HepG2 (cell line): ENCODE data around the gene RNPS1. TPM values are rescaled to one million over a fixed set of nuclear protein-coding genes. Genes with fewer than 3 reads are reported as not detected.

ENCODE experiments used
- ARNTL ChIP-seq: sonication (generic); formaldehyde crosslinking; IDR thresholded peaks from 2 replicates; pipeline ENCODE4 v1.4.0; 2020; ENCODE audit warnings: mild to moderate bottlenecking, missing genetic modification reagents
- CCAR2 ChIP-seq: fragments of 200-400 bp; formaldehyde crosslinking; optimal IDR thresholded peaks from 2 replicates; pipeline ENCODE3; 2018; ENCODE audit warnings: low read depth, mild to moderate bottlenecking, low read length, moderate library complexity
- HNF1A ChIP-seq, 2 experiments: sonication (generic) in 1 of 2; formaldehyde crosslinking in 1 of 2; IDR thresholded peaks; 2 replicates each; pipeline versions ENCODE4 v1.4.0 to v1.6.1; 2016 to 2020; ENCODE audit warnings: borderline replicate concordance in 1 of 2, low read depth in 1 of 2, mild to moderate bottlenecking in 1 of 2, missing genetic modification reagents in 1 of 2
- MAFK ChIP-seq, 2 experiments: IDR thresholded peaks in 1 of 2; conservative IDR thresholded peaks in 1 of 2; 2 replicates each; pipeline ENCODE4 v1.6.1; 2011; ENCODE audit warnings: improper control_type of control experiment in 2 of 2, low read length in 2 of 2
- MEIS1 ChIP-seq: sonication (generic); formaldehyde crosslinking; IDR thresholded peaks from 2 replicates; pipeline ENCODE4 v1.9.0; 2021; ENCODE audit warnings: mild to moderate bottlenecking, missing genetic modification reagents, moderate library complexity, borderline replicate concordance
- PHF8 ChIP-seq: sonication (generic); formaldehyde crosslinking; IDR thresholded peaks from 2 replicates; pipeline ENCODE4 v1.5.0; 2020; ENCODE audit warnings: missing genetic modification reagents
- POLR2A ChIP-seq, 2 experiments: IDR thresholded peaks; 2 replicates each; pipeline ENCODE4 v1.6.1; 2011; ENCODE audit warnings: low read depth in 2 of 2, low read length in 2 of 2, mild to moderate bottlenecking in 1 of 2, moderate library complexity in 1 of 2; ENCODE audit not compliant: insufficient read depth in 1 of 2
- RBFOX2 ChIP-seq: fragments of 200-400 bp; formaldehyde crosslinking; IDR thresholded peaks from 2 replicates; pipeline ENCODE4 v1.6.1; 2017; ENCODE audit warnings: low read depth, mild to moderate bottlenecking, low read length
- TAF1 ChIP-seq: sonication (generic); formaldehyde crosslinking; IDR thresholded peaks from 2 replicates; pipeline ENCODE4 v1.4.0; 2020; ENCODE audit warnings: missing genetic modification reagents
- TOE1 ChIP-seq: sonication (generic); formaldehyde crosslinking; IDR thresholded peaks from 2 replicates; pipeline ENCODE4 v1.4.0; 2020; ENCODE audit warnings: mild to moderate bottlenecking, missing genetic modification reagents
- ZFYVE20 ChIP-seq: sonication (generic); formaldehyde crosslinking; IDR thresholded peaks from 2 replicates; pipeline ENCODE4 v1.8.0; 2023; ENCODE audit warnings: low read depth, mild to moderate bottlenecking, moderate library complexity, missing genetic modification reagents, borderline replicate concordance
- ZMAT3 ChIP-seq: sonication (generic); formaldehyde crosslinking; conservative IDR thresholded peaks from 2 replicates; pipeline ENCODE4 v1.7.0; 2021; ENCODE audit warnings: missing genetic modification reagents
- ZNF12 ChIP-seq: sonication (generic); formaldehyde crosslinking; IDR thresholded peaks from 2 replicates; pipeline ENCODE4 v1.5.0; 2020; ENCODE audit warnings: missing genetic modification reagents
- ZNF296 ChIP-seq: sonication (generic); formaldehyde crosslinking; conservative IDR thresholded peaks from 2 replicates; pipeline ENCODE4 v1.5.0; 2020; ENCODE audit warnings: mild to moderate bottlenecking, missing genetic modification reagents
- ZNF331 ChIP-seq: sonication (generic); formaldehyde crosslinking; IDR thresholded peaks from 2 replicates; pipeline ENCODE4 v1.4.0; 2020; ENCODE audit warnings: missing genetic modification reagents
- ZNF383 ChIP-seq: sonication (generic); formaldehyde crosslinking; IDR thresholded peaks from 2 replicates; pipeline ENCODE4 v1.4.0; 2020; ENCODE audit warnings: missing genetic modification reagents, mild to moderate bottlenecking, borderline replicate concordance
- ZNF451 ChIP-seq: sonication (generic); formaldehyde crosslinking; IDR thresholded peaks from 2 replicates; pipeline ENCODE4 v1.5.0; 2020; ENCODE audit warnings: mild to moderate bottlenecking, missing genetic modification reagents
- ZNF558 ChIP-seq: sonication (generic); formaldehyde crosslinking; IDR thresholded peaks from 2 replicates; pipeline ENCODE4 v1.9.0; 2022; ENCODE audit warnings: mild to moderate bottlenecking, missing genetic modification reagents, borderline replicate concordance
- ZSCAN30 ChIP-seq: sonication (generic); formaldehyde crosslinking; IDR thresholded peaks from 2 replicates; pipeline ENCODE4 v1.5.0; 2020; ENCODE audit warnings: mild to moderate bottlenecking, missing genetic modification reagents
- polyA plus RNA-seq, 8 experiments: library from polyadenylated mRNA; depleted of rRNA in 3 of 8; stranded (reverse) in 7 of 8; unstranded in 1 of 8; fragments of >200 nt; fragmentation: Illumina TruSeq in 4 of 8; extraction: Trizol in 4 of 8; gene quantifications; 2 replicates each; pipeline versions ENCODE4 v1.2.1 to v1.2.3, GENCODE V29; 2011 to 2016; ENCODE audit warnings: low read depth in 4 of 8, missing spikeins in 1 of 8, mixed read lengths in 1 of 8; ENCODE audit not compliant: insufficient read depth in 1 of 8
- total RNA-seq, 5 experiments: library from RNA; depleted of rRNA; stranded (reverse); fragments of >200 nt; fragmentation: Illumina TruSeq; extraction: Trizol; gene quantifications; 2 replicates each; pipeline ENCODE4 v1.2.3, GENCODE V29; 2016; ENCODE audit warnings: low read depth in 1 of 5
- TF ChIP-seq, protein P1 (sequence below): sonication (generic); formaldehyde crosslinking; IDR thresholded peaks from 2 replicates; pipeline ENCODE4 v1.5.0; 2020; ENCODE audit warnings: missing genetic modification reagents, mild to moderate bottlenecking, borderline replicate concordance

RNPS1 gene
- total and polyA plus RNA-seq, 2 of the 13 experiments (the other 11 are each of a cell fraction or from before 2014, with no cell fraction given) = 126 to 133 TPM

GRCh38 chr16:2223221-2223941 lies 44.5 kb downstream of the RNPS1 start, which contains the start of gene E4F1 (continued):
- TF ChIP-seq ZNF383 (CRISPR knock-in tag) (no peak), POLR2A (IDR thresholded peaks at IDR 0.05; ENCODE audit: insufficient read depth in 1 of 2, low read depth in 2 of 2, low read length in 2 of 2) (peak; percentile 88 to 89), ZSCAN30 (CRISPR knock-in tag) (no peak), RBFOX2 (peak; percentile 92), TOE1 (CRISPR knock-in tag) (no peak), ZNF12 (peak; percentile 73), HNF1A (IDR thresholded peaks at IDR 0.05; ENCODE audit: low read depth) (no peak), HNF1A (CRISPR knock-in tag; IDR thresholded peaks at IDR 0.05; ENCODE audit: borderline replicate concordance) (peak; percentile 55; the same call in 1 of the 2 replicates), ZNF296 (CRISPR knock-in tag) (no peak), ZFYVE20 (CRISPR knock-in tag) (no peak), MAFK (conservative IDR thresholded peaks at IDR 0.05 in 1 of 2, IDR thresholded peaks at IDR 0.05 in 1 of 2; ENCODE audit: low read length in 2 of 2) (no peak), PHF8 (peak; percentile 97), CCAR2 (no peak), ZNF331 (CRISPR knock-in tag) (peak; percentile 78), ZNF451 (CRISPR knock-in tag) (no peak), TAF1 (peak; percentile 91), ARNTL (CRISPR knock-in tag) (peak; percentile 75; the same call in 1 of the 2 replicates), MEIS1 (CRISPR knock-in tag) (peak; percentile 98), ZNF558 (CRISPR knock-in tag) (no peak), ZMAT3 (CRISPR knock-in tag) (no peak; the same call in 1 of the 2 replicates)
- TF ChIP-seq, protein P1, sequence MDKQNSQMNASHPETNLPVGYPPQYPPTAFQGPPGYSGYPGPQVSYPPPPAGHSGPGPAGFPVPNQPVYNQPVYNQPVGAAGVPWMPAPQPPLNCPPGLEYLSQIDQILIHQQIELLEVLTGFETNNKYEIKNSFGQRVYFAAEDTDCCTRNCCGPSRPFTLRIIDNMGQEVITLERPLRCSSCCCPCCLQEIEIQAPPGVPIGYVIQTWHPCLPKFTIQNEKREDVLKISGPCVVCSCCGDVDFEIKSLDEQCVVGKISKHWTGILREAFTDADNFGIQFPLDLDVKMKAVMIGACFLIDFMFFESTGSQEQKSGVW = no peak
